H1 (cell line): ENCODE measurements around the gene FAM76B. TPM values are rescaled to one million over a fixed set of nuclear protein-coding genes. Genes with fewer than 3 reads are reported as not detected.

Source experiments
- CTCF ChIA-PET: fragments of 300-600 bp; sonication (Branson Sonifier 250); formaldehyde crosslinking; loops from one replicate; lab custom pipeline; 2021; ENCODE audit not compliant: partially characterized antibody; lab: Charles Lee
- POLR2A ChIA-PET: fragments of 300-600 bp; sonication (Branson Sonifier 250); formaldehyde crosslinking; loops from one replicate; lab custom pipeline; 2021; ENCODE audit warnings: inconsistent platforms; ENCODE audit not compliant: partially characterized antibody; lab: Charles Lee
- DNase-seq, 2 experiments: peaks; one replicate each; pipeline versions ENCODE4 v3.0.0 to v3.0.0-alpha.2; 2010 to 2022; ENCODE audit warnings: low spot score in 2 of 2, low read depth in 1 of 2, mixed read lengths in 1 of 2
- FAIRE-seq: peaks from 2 replicates; lab custom pipeline; 2011; peaks lifted over from hg19 to GRCh38; lab: Jason Lieb, UNC
- H2AFZ ChIP-seq: 2 replicates; pipeline ENCODE4 v1.8.1; 2012; ENCODE audit warnings: low read length, inconsistent platforms
- H2AK5ac ChIP-seq: 2 replicates; pipeline ENCODE4 v1.6.1; 2013; ENCODE audit warnings: low read depth, low read length
- H2BK120ac ChIP-seq: replicated peaks from 2 replicates; pipeline ENCODE3; 2013; ENCODE audit warnings: low read depth, low read length, inconsistent platforms
- H2BK12ac ChIP-seq: 2 replicates; pipeline ENCODE4 v1.6.1; 2013; ENCODE audit warnings: low read depth, low read length
- H2BK15ac ChIP-seq: 2 replicates; pipeline ENCODE4 v1.6.1; 2013; ENCODE audit warnings: low read length
- H2BK20ac ChIP-seq: 2 replicates; pipeline ENCODE4 v1.6.1; 2013; ENCODE audit warnings: low read length
- H2BK5ac ChIP-seq: 2 replicates; pipeline ENCODE4 v1.6.1; 2013; ENCODE audit warnings: low read depth, low read length
- H3K14ac ChIP-seq: 2 replicates; pipeline ENCODE4 v1.6.1; 2013; ENCODE audit warnings: inconsistent platforms; ENCODE audit not compliant: insufficient read length
- H3K18ac ChIP-seq: 2 replicates; pipeline ENCODE4 v1.6.1; 2013; ENCODE audit warnings: low read length; ENCODE audit errors: extremely low read depth
- H3K23ac ChIP-seq: 2 replicates; pipeline ENCODE4 v1.6.1; 2013; ENCODE audit warnings: inconsistent platforms; ENCODE audit not compliant: insufficient read length
- H3K23me2 ChIP-seq: 2 replicates; pipeline ENCODE4 v1.6.1; 2013; ENCODE audit warnings: low read depth, low read length
- H3K27ac ChIP-seq: 2 replicates; pipeline ENCODE4 v1.6.1; 2011; ENCODE audit warnings: low read depth, low read length, inconsistent platforms
- H3K27me3 ChIP-seq, 4 experiments: replicated peaks in 1 of 4; 1 replicate in 1 of 4; 2 replicates in 3 of 4; pipeline versions ENCODE4 v1.6.1 to v1.8.1; 2011 to 2013; ENCODE audit warnings: low read length in 3 of 4, mild to moderate bottlenecking in 3 of 4, inconsistent platforms in 2 of 4, mixed read lengths in 2 of 4, moderate library complexity in 1 of 4; ENCODE audit not compliant: control insufficient read depth in 3 of 4, insufficient read depth in 3 of 4; ENCODE audit errors: extremely low read depth in 1 of 4
- H3K36me3 ChIP-seq, 4 experiments: 2 replicates each; pipeline versions ENCODE4 v1.6.1 to v1.8.1; 2011 to 2013; ENCODE audit warnings: mild to moderate bottlenecking in 4 of 4, low read length in 3 of 4, moderate library complexity in 2 of 4, control low read depth in 1 of 4, inconsistent platforms in 1 of 4; ENCODE audit not compliant: insufficient read depth in 4 of 4, control insufficient read depth in 2 of 4
- H3K4ac ChIP-seq: replicated peaks from 2 replicates; pipeline ENCODE3; 2013; ENCODE audit warnings: low read length, low read depth, mixed read lengths, inconsistent platforms; ENCODE audit not compliant: insufficient read length
- H3K4me1 ChIP-seq, 4 experiments: replicated peaks in 1 of 4; 1 replicate in 1 of 4; 2 replicates in 3 of 4; pipeline versions ENCODE4 v1.6.1 to v1.8.1; 2011 to 2013; ENCODE audit warnings: low read length in 3 of 4, inconsistent platforms in 2 of 4, mixed read lengths in 1 of 4; ENCODE audit not compliant: insufficient read depth in 4 of 4, control insufficient read depth in 3 of 4
- H3K4me2 ChIP-seq, 2 experiments: 2 replicates each; pipeline versions ENCODE4 v1.6.1 to v1.8.1; 2011 to 2013; ENCODE audit warnings: low read depth in 2 of 2, low read length in 2 of 2, control low read depth in 1 of 2, inconsistent platforms in 1 of 2, mild to moderate bottlenecking in 1 of 2; ENCODE audit not compliant: insufficient read depth in 1 of 2
- H3K4me3 ChIP-seq, 4 experiments: fragments of 200-600, 300-600 bp in 1 of 4; sonication (generic), shearing (Covaris generic), sonication (Bioruptor Twin) in 1 of 4; 2 replicates each; pipeline versions ENCODE4 v1.5.1 to v1.8.1; 2011 to 2016; ENCODE audit warnings: low read length in 4 of 4, low read depth in 3 of 4, control low read depth in 2 of 4, inconsistent platforms in 2 of 4, mild to moderate bottlenecking in 2 of 4, mixed read lengths in 1 of 4, moderate library complexity in 1 of 4; ENCODE audit not compliant: insufficient read depth in 2 of 4; ENCODE audit errors: extremely low read depth in 1 of 4
- H3K56ac ChIP-seq: replicated peaks from 2 replicates; pipeline ENCODE3; 2013; ENCODE audit warnings: low read depth, mild to moderate bottlenecking, mixed read lengths, low read length, inconsistent platforms; ENCODE audit not compliant: insufficient read length
- H3K79me1 ChIP-seq: 2 replicates; pipeline ENCODE4 v1.6.1; 2013; ENCODE audit warnings: low read depth, low read length, control low read depth
- H3K79me2 ChIP-seq, 2 experiments: 2 replicates each; pipeline versions ENCODE4 v1.6.1 to v1.8.1; 2012 to 2013; ENCODE audit warnings: low read length in 2 of 2, mild to moderate bottlenecking in 2 of 2, inconsistent platforms in 1 of 2; ENCODE audit not compliant: insufficient read depth in 2 of 2, control insufficient read depth in 1 of 2
- H3K9ac ChIP-seq, 4 experiments: replicated peaks in 1 of 4; 1 replicate in 1 of 4; 2 replicates in 3 of 4; pipeline versions ENCODE4 v1.6.1 to v1.8.1; 2011 to 2013; ENCODE audit warnings: low read depth in 3 of 4, low read length in 3 of 4, control low read depth in 2 of 4, mild to moderate bottlenecking in 2 of 4, moderate library complexity in 2 of 4, inconsistent platforms in 1 of 4; ENCODE audit errors: extremely low read depth in 1 of 4
- H3K9me3 ChIP-seq, 2 experiments: 2 replicates each; pipeline versions ENCODE4 v1.6.1 to v1.8.1; 2012 to 2013; ENCODE audit warnings: mild to moderate bottlenecking in 2 of 2, moderate library complexity in 2 of 2, control low read depth in 1 of 2, inconsistent platforms in 1 of 2, low read depth in 1 of 2, low read length in 1 of 2, mixed read lengths in 1 of 2; ENCODE audit not compliant: insufficient read depth in 2 of 2
- H4K20me1 ChIP-seq, 2 experiments: replicated peaks in 1 of 2; 2 replicates each; pipeline versions ENCODE3 to v1.8.1; 2011 to 2013; ENCODE audit warnings: inconsistent platforms in 2 of 2, low read length in 2 of 2, mild to moderate bottlenecking in 1 of 2; ENCODE audit not compliant: insufficient read depth in 2 of 2, control insufficient read depth in 1 of 2
- H4K5ac ChIP-seq: 2 replicates; pipeline ENCODE4 v1.6.1; 2013; ENCODE audit warnings: low read length, low read depth, mixed read lengths, inconsistent platforms; ENCODE audit not compliant: insufficient read length
- H4K8ac ChIP-seq: 2 replicates; pipeline ENCODE4 v1.8.0; 2013; ENCODE audit warnings: mild to moderate bottlenecking, moderate library complexity, low read length, inconsistent platforms; ENCODE audit not compliant: insufficient read depth; ENCODE audit errors: extremely low read depth
- H4K91ac ChIP-seq: replicated peaks from 2 replicates; pipeline ENCODE3; 2013; ENCODE audit warnings: low read length, mixed read lengths, inconsistent platforms; ENCODE audit not compliant: insufficient read length
- CHD1 ChIP-seq: IDR thresholded peaks from 2 replicates; pipeline ENCODE4 v1.6.1; 2012; ENCODE audit warnings: low read depth, low read length, improper control_type of control experiment
- JUN ChIP-seq: IDR thresholded peaks from 2 replicates; pipeline ENCODE4 v1.6.1; 2011; ENCODE audit warnings: low read depth, mild to moderate bottlenecking, improper control_type of control experiment, low read length
- RAD21 ChIP-seq, 2 experiments: IDR thresholded peaks in 1 of 2; conservative IDR thresholded peaks in 1 of 2; 2 replicates each; pipeline ENCODE4 v1.6.1; 2011; ENCODE audit warnings: low read depth in 2 of 2, low read length in 2 of 2, improper control_type of control experiment in 1 of 2, inconsistent platforms in 1 of 2, mild to moderate bottlenecking in 1 of 2, moderate library complexity in 1 of 2
- SP4 ChIP-seq: IDR thresholded peaks from 2 replicates; pipeline ENCODE4 v1.6.1; 2012; ENCODE audit warnings: low read length, inconsistent platforms
- WGBS, 2 experiments: shearing (Covaris generic) in 1 of 2; methylation state at CpG; one replicate each; pipeline versions ENCODE4 v1.1.6 to v1.1.7; 2013 to 2015; ENCODE audit warnings: low lambda C conversion rate in 2 of 2, mixed read lengths in 2 of 2, inconsistent platforms in 1 of 2, low coverage in 1 of 2, missing lambda C conversion rate in 1 of 2; ENCODE audit not compliant: insufficient replicate concordance in 2 of 2, insufficient coverage in 1 of 2, insufficient read length in 1 of 2; ENCODE audit errors: extremely low coverage in 1 of 2, missing lambda C conversion rate in 1 of 2; 5-methylcytosine and 5-hydroxymethylcytosine counted together
- polyA plus RNA-seq, 7 experiments: library from polyadenylated mRNA; depleted of rRNA in 3 of 7; stranded (reverse) in 5 of 7; unstranded in 2 of 7; fragments of >200 nt in 5 of 7; fragments of 200-250 nt in 2 of 7; gene quantifications; 1 replicate in 5 of 7; 2 replicates in 1 of 7; 4 replicates in 1 of 7; pipeline versions ENCODE4 v1.2.1 to v1.2.3, GENCODE V29; 2011 to 2013; ENCODE audit warnings: missing spikeins in 2 of 7, mixed read lengths in 2 of 7
- total RNA-seq: library from RNA; stranded (reverse); fragmentation: NEBNext Ultra II Directional; extraction: Animal tissue kit (Norgen Biotek cat#: 25700); gene quantifications from 2 replicates; pipeline ENCODE4 v1.2.1, GENCODE V29; 2021

The FAM76B gene
- total and polyA plus RNA-seq, 2 of the 8 experiments (the other 6 are each of a cell fraction or from before 2014, with no cell fraction given) = 11.0 to 22.3 TPM

GRCh38 chr11:95800438-95800837 is 10.9 kb upstream of the FAM76B start:
- H2BK120ac ChIP-seq = no peak overlapping the region
- no peak overlapping the region for H2BK20ac ChIP-seq
- POLR2A ChIA-PET = interaction anchor here (1.7 kb wide), 1 partner anchor 10 kb away, joined by 14 read pairs; the partner anchor contains the start of genes CEP57 and FAM76B
- no peaks in the 10 kb centered on the region for H3K4me1 ChIP-seq
- peaks cover 0 to 5% of the 10 kb centered on the region in 2 experiments for H4K20me1 ChIP-seq
- H3K18ac ChIP-seq = no peak overlapping the region
- H3K4ac ChIP-seq = no peak overlapping the region
- no peak overlapping the region for H2BK15ac ChIP-seq
- 0 out of 4 replicates have a peak, but pooled peaks cover 0 to 5% of the 10 kb centered on the region in 2 experiments for H3K9me3 ChIP-seq
- H4K91ac ChIP-seq = no peak overlapping the region
- WGBS, 2 experiments = 98% methylated on average over 12 of the region's 12 CpGs; no CpG with 5 or more reads in 1 of the 2 experiments
- no peak overlapping the region for H4K8ac ChIP-seq
- no peak overlapping the region for H3K56ac ChIP-seq
- no peaks in the 10 kb centered on the region for H3K23me2 ChIP-seq
- H3K27ac ChIP-seq = no peak overlapping the region
- no peak overlapping the region for H2BK5ac ChIP-seq
- CTCF ChIA-PET = interaction anchor here (1.8 kb wide), 1 partner anchor 9 kb away, joined by 8 read pairs; no protein-coding TSS in a partner anchor
- no peak overlapping the region for H3K9ac ChIP-seq
- no peak overlapping the region for H2AK5ac ChIP-seq
- peaks cover 6% of the 10 kb centered on the region; the same call in 1 of the 2 replicates for H3K79me1 ChIP-seq
- peaks cover 3 to 40% of the 10 kb centered on the region in 2 experiments; a peak in 3 of 4 replicates for H3K79me2 ChIP-seq
- FAIRE-seq (no peak), DNase-seq (no peak)
- no peaks in the 10 kb centered on the region for H3K27me3 ChIP-seq
- no peak overlapping the region for H2BK12ac ChIP-seq
- H3K4me2 ChIP-seq = no peak overlapping the region
- no peak overlapping the region for H2AFZ ChIP-seq
- H3K36me3 ChIP-seq = peaks cover 2 to 48% (median 29%) of the 10 kb centered on the region in 4 experiments; a peak in 6 of 8 replicates
- no peak overlapping the region for H4K5ac ChIP-seq
- no peak overlapping the region for H3K14ac ChIP-seq
- TF ChIP-seq JUN (no peak), RAD21 (IDR thresholded peaks at IDR 0.05 in 1 of 2, conservative IDR thresholded peaks at IDR 0.05 in 1 of 2; ENCODE audit: low read depth in 2 of 2, low read length in 2 of 2) (no peak), CHD1 (no peak), SP4 (no peak)
- H3K4me3 ChIP-seq = no peak overlapping the region
- H3K23ac ChIP-seq = no peak overlapping the region
